ENCODE data around the gene PRUNE2. TPM values are rescaled to one million over a fixed set of nuclear protein-coding genes. Genes with fewer than 3 reads are reported as not detected.
"Not testable (repeated sequence)": the region's sequence is repeated elsewhere in the genome, so short reads cannot be mapped to it uniquely, and the experiment has no call there.

PRUNE2 gene
- total and polyA plus RNA-seq, 9 donors, result 2.5 to 45.8 (median 13.7) TPM

GRCh38 chr9:76598981-76599380 is 306.9 kb downstream of the PRUNE2 start:
- Histone ChIP-seq H3K4me1 (ENCODE audit: insufficient read depth) (no peaks in the 10 kb centered on the region), H3K36me3 (no peaks in the 10 kb centered on the region), H3K9me3 (no peaks in the 10 kb centered on the region), H3K27me3 (no peaks in the 10 kb centered on the region), H3K4me3 (no peak overlapping the region), H3K27ac (no peak overlapping the region)
- intact Hi-C loops (cut with DNase I), result no loop called here
- no peak for DNase-seq
- no peak for TF ChIP-seq POLR2A (IDR thresholded peaks at IDR 0.05)
- TF ChIP-seq EP300 (IDR thresholded peaks at IDR 0.05), result no peak
- no peak for TF ChIP-seq CTCF (IDR thresholded peaks at IDR 0.05)
- WGBS, 3 donors, result 66 to 80% (median 75%) methylated on average over 4 of the region's 4 CpGs

GRCh38 chr9:76595645-76596044 is 310.3 kb downstream of the PRUNE2 start:
- TF ChIP-seq POLR2A (IDR thresholded peaks at IDR 0.05) (no peak), EP300 (IDR thresholded peaks at IDR 0.05) (no peak), CTCF (IDR thresholded peaks at IDR 0.05) (no peak)
- H3K27ac ChIP-seq, result no peak overlapping the region
- intact Hi-C loops (cut with DNase I), result no loop called here
- no peaks in the 10 kb centered on the region for H3K4me1 ChIP-seq (ENCODE audit: insufficient read depth)
- no peak overlapping the region for H3K4me3 ChIP-seq
- H3K9me3 ChIP-seq, result no peaks in the 10 kb centered on the region
- H3K27me3 ChIP-seq, result no peaks in the 10 kb centered on the region
- DNase-seq, result no peak
- no peaks in the 10 kb centered on the region for H3K36me3 ChIP-seq
- 54 to 62% (median 62%) methylated on average over 3 of the region's 3 CpGs for WGBS, 3 donors

GRCh38 chr9:76594764-76595424 is 311.0 kb downstream of the PRUNE2 start:
- WGBS, 3 donors, result 44 to 54% (median 48%) methylated on average over 4 of the region's 4 CpGs
- intact Hi-C loops (cut with DNase I), result no loop called here
- H3K4me1 ChIP-seq (ENCODE audit: insufficient read depth), result no peaks in the 10 kb centered on the region
- no peaks in the 10 kb centered on the region for H3K27me3 ChIP-seq
- no peaks in the 10 kb centered on the region for H3K9me3 ChIP-seq
- TF ChIP-seq POLR2A (IDR thresholded peaks at IDR 0.05) (no peak), CTCF (IDR thresholded peaks at IDR 0.05) (no peak), EP300 (IDR thresholded peaks at IDR 0.05) (no peak)
- no peak overlapping the region for H3K27ac ChIP-seq
- no peak for DNase-seq
- no peaks in the 10 kb centered on the region for H3K36me3 ChIP-seq
- H3K4me3 ChIP-seq, result no peak overlapping the region

GRCh38 chr9:76593961-76594735 is 311.8 kb downstream of the PRUNE2 start:
- H3K27me3 ChIP-seq; H3K4me3 ChIP-seq; H3K36me3 ChIP-seq; H3K27ac ChIP-seq; intact Hi-C loops (cut with DNase I); H3K9me3 ChIP-seq; H3K4me1 ChIP-seq (ENCODE audit: insufficient read depth); DNase-seq: not testable (repeated sequence)
- whole genome bisulfite sequencing, 3 donors, result 18 to 26% (median 20%) methylated on average over 4 of the region's 4 CpGs

- H3K27ac ChIP-seq, result no peak overlapping the region
- no peak for DNase-seq
- no peaks in the 10 kb centered on the region for H3K9me3 ChIP-seq
- 40 to 57% (median 53%) methylated on average over 2 of the region's 2 CpGs for WGBS, 3 donors
- no peaks in the 10 kb centered on the region for H3K4me1 ChIP-seq (ENCODE audit: insufficient read depth)
- H3K36me3 ChIP-seq, result no peaks in the 10 kb centered on the region
- intact Hi-C loops (cut with DNase I), result no loop called here
- no peak overlapping the region for H3K4me3 ChIP-seq
- no peak for TF ChIP-seq EP300 (IDR thresholded peaks at IDR 0.05)
- no peak for TF ChIP-seq POLR2A (IDR thresholded peaks at IDR 0.05)
- TF ChIP-seq CTCF (IDR thresholded peaks at IDR 0.05), result no peak
- no peaks in the 10 kb centered on the region for H3K27me3 ChIP-seq
Measured at GRCh38 chr9:76592974-76593347, 313.0 kb downstream of the PRUNE2 start.
